ENCODE measurements around the gene JPH2. TPM values are rescaled to one million over a fixed set of nuclear protein-coding genes. Genes with fewer than 3 reads are reported as not detected.

JPH2 gene
- total RNA-seq, 1 experiment from 2014 or later = 15.8 TPM

DNA sequence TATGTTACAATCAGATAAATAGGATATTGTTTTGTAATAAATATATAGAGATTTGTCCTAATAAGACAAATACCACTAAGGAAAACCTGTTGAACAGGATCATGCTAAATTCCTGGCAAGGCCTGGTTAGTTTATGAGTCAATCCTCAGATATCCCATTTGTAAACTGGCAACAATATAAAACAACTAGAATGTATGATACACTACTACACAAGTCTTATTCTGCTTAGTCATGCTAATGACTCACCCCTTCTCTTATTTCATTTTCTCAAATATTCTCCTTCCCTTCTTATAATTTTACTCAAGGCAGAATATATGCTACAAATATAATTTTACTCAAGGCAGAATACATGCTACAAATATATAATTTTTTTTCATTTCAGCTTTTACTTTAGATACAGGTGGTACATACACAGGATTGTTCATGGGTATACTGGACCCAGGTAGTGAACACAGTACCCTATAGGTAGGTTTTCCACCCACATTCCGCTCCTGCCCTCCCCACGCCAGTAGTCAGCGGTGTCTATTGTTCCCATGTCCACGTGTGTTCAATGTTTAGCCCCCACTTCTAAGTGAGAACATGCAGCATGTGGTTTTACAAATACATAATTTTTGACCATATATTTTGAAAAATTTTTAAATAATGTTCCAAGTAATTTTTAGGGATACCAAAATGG, 17.3 kb upstream of the JPH2 start:
- Histone ChIP-seq H3K79me2 (ENCODE audit: low read length) (peaks cover 95% of the 10 kb centered on the region), H3K4me2 (ENCODE audit: low read length) (peak overlapping the region; percentile 81), H3K9me2 (replicated peaks; ENCODE audit: low read length) (no peaks in the 10 kb centered on the region), H3F3A (ENCODE audit: low read length, unreplicated experiment) (peaks cover 3% of the 10 kb centered on the region), H2AFZ (ENCODE audit: low read length) (no peak overlapping the region), H3K4me1 (ENCODE audit: insufficient read depth, low read length) (peaks cover 68% of the 10 kb centered on the region), H3K36me3 (ENCODE audit: low read depth, low read length) (peaks cover 46% of the 10 kb centered on the region), H3K9ac (ENCODE audit: low read length) (peak overlapping the region; percentile 55), H3K4me3 (ENCODE audit: low read length) (peak overlapping the region; percentile 56), H3K9me3 (ENCODE audit: low read length) (no peaks in the 10 kb centered on the region), H3K27me3 (ENCODE audit: low read length) (no peaks in the 10 kb centered on the region), H3K27ac (ENCODE audit: low read length) (peak overlapping the region; percentile 91), H4K20me1 (ENCODE audit: low read length) (peaks cover 12% of the 10 kb centered on the region)
- no TSS peak for BruUV-seq (replicated peaks)
- CTCF ChIA-PET = interaction anchor here (1.1 kb wide), 1 partner anchor 8 kb away, joined by 3 read pairs; no protein-coding TSS in a partner anchor
- DNase-seq (peak; percentile 99), ATAC-seq (peak; percentile 88)
- intact Hi-C loops (cut with micrococcal nuclease) = loop anchor here (5.0 kb wide), 1 partner anchor 37 kb away; no protein-coding TSS in a partner anchor
- POLR2A ChIA-PET (ENCODE audit: unreplicated experiment) = interaction anchor here (0.6 kb wide), 1 partner anchor 161 kb away, joined by 3 read pairs; no protein-coding TSS in a partner anchor
- TF ChIP-seq EZH2 (IDR thresholded peaks at IDR 0.05; ENCODE audit: low read length, unreplicated experiment) = no peak
- TF ChIP-seq, protein P1, sequence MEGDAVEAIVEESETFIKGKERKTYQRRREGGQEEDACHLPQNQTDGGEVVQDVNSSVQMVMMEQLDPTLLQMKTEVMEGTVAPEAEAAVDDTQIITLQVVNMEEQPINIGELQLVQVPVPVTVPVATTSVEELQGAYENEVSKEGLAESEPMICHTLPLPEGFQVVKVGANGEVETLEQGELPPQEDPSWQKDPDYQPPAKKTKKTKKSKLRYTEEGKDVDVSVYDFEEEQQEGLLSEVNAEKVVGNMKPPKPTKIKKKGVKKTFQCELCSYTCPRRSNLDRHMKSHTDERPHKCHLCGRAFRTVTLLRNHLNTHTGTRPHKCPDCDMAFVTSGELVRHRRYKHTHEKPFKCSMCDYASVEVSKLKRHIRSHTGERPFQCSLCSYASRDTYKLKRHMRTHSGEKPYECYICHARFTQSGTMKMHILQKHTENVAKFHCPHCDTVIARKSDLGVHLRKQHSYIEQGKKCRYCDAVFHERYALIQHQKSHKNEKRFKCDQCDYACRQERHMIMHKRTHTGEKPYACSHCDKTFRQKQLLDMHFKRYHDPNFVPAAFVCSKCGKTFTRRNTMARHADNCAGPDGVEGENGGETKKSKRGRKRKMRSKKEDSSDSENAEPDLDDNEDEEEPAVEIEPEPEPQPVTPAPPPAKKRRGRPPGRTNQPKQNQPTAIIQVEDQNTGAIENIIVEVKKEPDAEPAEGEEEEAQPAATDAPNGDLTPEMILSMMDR (conservative IDR thresholded peaks at IDR 0.05; ENCODE audit: low read depth, low read length) = no peak
- TF ChIP-seq EZH2phosphoT487 (IDR thresholded peaks at IDR 0.05; ENCODE audit: borderline replicate concordance, low read length) = no peak

DNA sequence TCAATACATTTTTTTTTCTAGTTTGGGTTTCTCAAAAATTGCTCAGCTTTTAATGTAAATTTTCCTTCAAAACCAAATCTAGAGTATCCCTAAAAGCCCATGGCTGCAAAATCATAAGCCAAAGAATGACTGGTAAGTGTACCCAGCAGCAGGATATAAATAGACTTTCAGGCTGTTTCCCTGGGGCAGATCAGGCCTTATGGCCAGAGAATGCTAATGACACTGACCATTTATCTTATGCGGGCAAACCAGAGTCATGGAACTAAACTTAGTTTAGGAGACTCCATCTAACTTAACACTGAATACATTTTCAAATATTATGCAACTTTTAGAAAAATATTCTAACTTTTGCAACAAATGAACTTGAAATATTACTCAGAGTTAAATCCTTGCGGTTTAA, 16.2 kb upstream of the JPH2 start:
- no TSS peak for BruUV-seq (replicated peaks)
- ChIA-PET POLR2A (ENCODE audit: unreplicated experiment) (no interaction called here), CTCF (no interaction called here)
- H3K36me3 ChIP-seq (ENCODE audit: low read depth, low read length) = peaks cover 53% of the 10 kb centered on the region
- DNase-seq = no peak
- H3K4me2 ChIP-seq (ENCODE audit: low read length) = peak overlapping the region; percentile 79
- H3K9me3 ChIP-seq (ENCODE audit: low read length) = no peaks in the 10 kb centered on the region
- H3K9me2 ChIP-seq (replicated peaks; ENCODE audit: low read length) = no peaks in the 10 kb centered on the region
- H4K20me1 ChIP-seq (ENCODE audit: low read length) = peaks cover under 1% of the 10 kb centered on the region
- no peaks in the 10 kb centered on the region for H3K27me3 ChIP-seq (ENCODE audit: low read length)
- peak overlapping the region; percentile 21; the same call in 1 of the 2 replicates for H3K9ac ChIP-seq (ENCODE audit: low read length)
- intact Hi-C loops (cut with micrococcal nuclease) = loop anchor here (5.0 kb wide), 1 partner anchor 36 kb away; no protein-coding TSS in a partner anchor
- H3F3A ChIP-seq (ENCODE audit: low read length, unreplicated experiment) = peaks cover 3% of the 10 kb centered on the region
- no peak overlapping the region for H2AFZ ChIP-seq (ENCODE audit: low read length)
- peak overlapping the region; percentile 56 for H3K4me3 ChIP-seq (ENCODE audit: low read length)
- ATAC-seq = no peak
- H3K27ac ChIP-seq (ENCODE audit: low read length) = peak overlapping the region; percentile 61
- H3K79me2 ChIP-seq (ENCODE audit: low read length) = peaks cover 90% of the 10 kb centered on the region
- no peak for TF ChIP-seq EZH2 (IDR thresholded peaks at IDR 0.05; ENCODE audit: low read length, unreplicated experiment)
- TF ChIP-seq, protein P1 (conservative IDR thresholded peaks at IDR 0.05; ENCODE audit: low read depth, low read length) = no peak
- no peak for TF ChIP-seq EZH2phosphoT487 (IDR thresholded peaks at IDR 0.05; ENCODE audit: borderline replicate concordance, low read length)
- H3K4me1 ChIP-seq (ENCODE audit: insufficient read depth, low read length) = peaks cover 61% of the 10 kb centered on the region

DNA sequence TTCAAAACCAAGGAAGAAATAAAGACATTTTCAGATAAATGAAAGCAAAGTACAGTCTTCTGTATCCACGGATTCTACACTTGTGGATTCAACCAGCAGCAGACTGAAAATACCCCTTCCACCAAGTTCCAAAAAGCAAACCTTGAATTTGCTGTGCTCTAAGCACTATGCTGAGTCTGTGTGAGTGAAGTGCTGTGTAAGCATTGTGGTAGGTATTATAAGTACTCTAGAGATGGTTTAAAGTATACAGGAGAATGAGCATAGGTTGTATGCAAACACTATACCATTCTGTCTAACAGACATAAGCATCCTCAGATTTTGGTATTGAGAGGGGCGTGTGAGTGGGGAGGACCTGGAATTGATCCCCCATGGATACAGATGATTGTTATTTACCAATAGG, 14.0 kb upstream of the JPH2 start:
- Histone ChIP-seq H3K4me1 (ENCODE audit: insufficient read depth, low read length) (peaks cover 42% of the 10 kb centered on the region), H3K9me3 (ENCODE audit: low read length) (no peaks in the 10 kb centered on the region), H2AFZ (ENCODE audit: low read length) (no peak overlapping the region), H3K27ac (ENCODE audit: low read length) (no peak overlapping the region), H3K27me3 (ENCODE audit: low read length) (no peaks in the 10 kb centered on the region), H3K36me3 (ENCODE audit: low read depth, low read length) (peaks cover 67% of the 10 kb centered on the region), H3K79me2 (ENCODE audit: low read length) (peaks cover 69% of the 10 kb centered on the region), H3K4me2 (ENCODE audit: low read length) (no peak overlapping the region), H3F3A (ENCODE audit: low read length, unreplicated experiment) (peaks cover 3% of the 10 kb centered on the region), H4K20me1 (ENCODE audit: low read length) (no peaks in the 10 kb centered on the region), H3K9me2 (replicated peaks; ENCODE audit: low read length) (no peaks in the 10 kb centered on the region), H3K4me3 (ENCODE audit: low read length) (no peak overlapping the region), H3K9ac (ENCODE audit: low read length) (no peak overlapping the region)
- TF ChIP-seq EZH2phosphoT487 (IDR thresholded peaks at IDR 0.05; ENCODE audit: borderline replicate concordance, low read length) (no peak), EZH2 (IDR thresholded peaks at IDR 0.05; ENCODE audit: low read length, unreplicated experiment) (no peak)
- TF ChIP-seq, protein P1 (conservative IDR thresholded peaks at IDR 0.05; ENCODE audit: low read depth, low read length) = no peak
- ChIA-PET POLR2A (ENCODE audit: unreplicated experiment) (no interaction called here), CTCF (no interaction called here)
- DNase-seq (no peak), ATAC-seq (no peak)
- BruUV-seq (replicated peaks) = no TSS peak
- intact Hi-C loops (cut with micrococcal nuclease) = loop anchor here (5.0 kb wide), 1 partner anchor 34 kb away; no protein-coding TSS in a partner anchor

Measured in PC-3 (cell line).